ENCODE measurements around the gene PRKN. TPM values are rescaled to one million over a fixed set of nuclear protein-coding genes. Genes with fewer than 3 reads are reported as not detected.

PRKN gene
- total RNA-seq, 3 donors from 2014 or later = 5.2 to 10.2 (median 8.1) TPM

GRCh38 chr6:162637317-162637716, 90.2 kb downstream of the PRKN start:
- Histone ChIP-seq H3K36me3 (ENCODE audit: low read depth) (no peaks in the 10 kb centered on the region), H3K9me3 (no peaks in the 10 kb centered on the region), H3K4me3 (no peak overlapping the region), H3K4me1 (ENCODE audit: low read depth) (peaks cover 4% of the 10 kb centered on the region)
- TF ChIP-seq, protein P1, sequence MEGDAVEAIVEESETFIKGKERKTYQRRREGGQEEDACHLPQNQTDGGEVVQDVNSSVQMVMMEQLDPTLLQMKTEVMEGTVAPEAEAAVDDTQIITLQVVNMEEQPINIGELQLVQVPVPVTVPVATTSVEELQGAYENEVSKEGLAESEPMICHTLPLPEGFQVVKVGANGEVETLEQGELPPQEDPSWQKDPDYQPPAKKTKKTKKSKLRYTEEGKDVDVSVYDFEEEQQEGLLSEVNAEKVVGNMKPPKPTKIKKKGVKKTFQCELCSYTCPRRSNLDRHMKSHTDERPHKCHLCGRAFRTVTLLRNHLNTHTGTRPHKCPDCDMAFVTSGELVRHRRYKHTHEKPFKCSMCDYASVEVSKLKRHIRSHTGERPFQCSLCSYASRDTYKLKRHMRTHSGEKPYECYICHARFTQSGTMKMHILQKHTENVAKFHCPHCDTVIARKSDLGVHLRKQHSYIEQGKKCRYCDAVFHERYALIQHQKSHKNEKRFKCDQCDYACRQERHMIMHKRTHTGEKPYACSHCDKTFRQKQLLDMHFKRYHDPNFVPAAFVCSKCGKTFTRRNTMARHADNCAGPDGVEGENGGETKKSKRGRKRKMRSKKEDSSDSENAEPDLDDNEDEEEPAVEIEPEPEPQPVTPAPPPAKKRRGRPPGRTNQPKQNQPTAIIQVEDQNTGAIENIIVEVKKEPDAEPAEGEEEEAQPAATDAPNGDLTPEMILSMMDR (IDR thresholded peaks at IDR 0.05) = no peak
- ATAC-seq (no peak), DNase-seq (no peak)
- intact Hi-C loops (cut with DNase I, micrococcal nuclease) = no loop called here

DNA sequence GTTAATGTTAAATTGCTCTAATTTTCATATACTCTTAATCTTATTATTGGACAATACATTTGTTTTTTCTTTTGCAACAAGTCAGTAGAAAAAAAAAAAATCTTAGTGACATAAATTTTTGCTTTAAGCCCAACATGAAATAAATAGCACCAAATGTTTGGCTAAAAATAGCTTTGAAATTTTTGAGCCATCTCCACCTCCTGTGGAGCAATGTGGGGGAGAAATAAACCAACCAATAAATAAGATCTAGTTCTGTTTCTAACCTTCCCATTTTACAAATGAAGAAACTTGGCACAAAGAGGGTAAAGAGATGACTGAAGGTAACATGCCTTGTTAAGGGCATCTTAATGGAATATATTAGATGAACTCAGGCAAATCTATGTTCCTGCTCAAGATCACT, 91.4 kb downstream of the PRKN start:
- TF ChIP-seq, protein P1 (IDR thresholded peaks at IDR 0.05) = no peak
- Histone ChIP-seq H3K4me1 (ENCODE audit: low read depth) (peaks cover 4% of the 10 kb centered on the region), H3K4me3 (no peak overlapping the region), H3K36me3 (ENCODE audit: low read depth) (no peaks in the 10 kb centered on the region), H3K9me3 (peaks cover 5% of the 10 kb centered on the region)
- no peak for ATAC-seq
- intact Hi-C loops (cut with DNase I, micrococcal nuclease) = no loop called here
- no peak for DNase-seq

DNA sequence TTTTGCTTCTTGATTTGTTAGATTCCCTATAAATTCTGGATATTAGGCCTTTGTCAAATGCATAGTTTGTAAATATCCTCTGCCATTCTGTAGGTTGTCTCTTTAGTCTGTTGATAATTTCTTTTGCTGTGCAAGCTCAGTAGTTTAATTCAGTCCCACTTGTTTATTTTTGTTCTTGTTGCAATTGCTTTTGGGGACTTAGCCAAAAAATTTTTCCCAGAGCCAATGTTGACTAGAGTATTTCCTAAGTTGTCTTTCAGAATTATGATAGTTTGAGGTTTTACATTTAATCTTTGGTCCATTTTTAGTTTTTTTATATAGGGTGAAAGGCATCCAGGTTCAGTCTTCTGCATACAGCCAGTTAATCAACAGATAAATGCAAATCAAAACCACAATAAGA, 96.0 kb downstream of the PRKN start:
- intact Hi-C loops (cut with DNase I, micrococcal nuclease) = no loop called here
- DNase-seq = no peak
- Histone ChIP-seq H3K4me3 (no peak overlapping the region), H3K4me1 (ENCODE audit: low read depth) (peaks cover 3% of the 10 kb centered on the region), H3K9me3 (peaks cover 6% of the 10 kb centered on the region), H3K36me3 (ENCODE audit: low read depth) (no peaks in the 10 kb centered on the region)
- no peak for ATAC-seq
- TF ChIP-seq, protein P1 (IDR thresholded peaks at IDR 0.05) = no peak

DNA sequence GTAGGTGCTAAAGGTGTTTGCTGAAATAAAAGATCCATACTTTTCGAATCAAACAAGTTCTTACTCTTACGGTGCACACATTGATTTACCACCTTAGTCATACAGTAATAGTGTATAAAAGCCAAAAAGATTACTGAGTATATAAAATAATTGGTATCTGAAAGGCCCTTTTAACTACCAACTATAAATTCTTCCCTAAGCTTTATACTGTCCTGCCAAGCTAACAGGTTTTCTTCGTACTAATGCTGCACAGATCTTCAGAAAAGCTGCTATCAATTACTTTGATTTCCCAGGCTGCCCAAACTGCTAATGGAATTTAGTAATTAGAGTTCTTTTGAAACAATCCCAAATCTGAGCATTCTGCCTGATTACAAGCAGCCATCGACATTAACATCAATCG, 97.5 kb downstream of the PRKN start:
- intact Hi-C loops (cut with DNase I, micrococcal nuclease) = no loop called here
- Histone ChIP-seq H3K4me1 (ENCODE audit: low read depth) (peaks cover 3% of the 10 kb centered on the region), H3K36me3 (ENCODE audit: low read depth) (no peaks in the 10 kb centered on the region), H3K4me3 (no peak overlapping the region), H3K9me3 (peaks cover 6% of the 10 kb centered on the region)
- TF ChIP-seq, protein P1 (IDR thresholded peaks at IDR 0.05) = no peak
- DNase-seq (no peak), ATAC-seq (no peak)

DNA sequence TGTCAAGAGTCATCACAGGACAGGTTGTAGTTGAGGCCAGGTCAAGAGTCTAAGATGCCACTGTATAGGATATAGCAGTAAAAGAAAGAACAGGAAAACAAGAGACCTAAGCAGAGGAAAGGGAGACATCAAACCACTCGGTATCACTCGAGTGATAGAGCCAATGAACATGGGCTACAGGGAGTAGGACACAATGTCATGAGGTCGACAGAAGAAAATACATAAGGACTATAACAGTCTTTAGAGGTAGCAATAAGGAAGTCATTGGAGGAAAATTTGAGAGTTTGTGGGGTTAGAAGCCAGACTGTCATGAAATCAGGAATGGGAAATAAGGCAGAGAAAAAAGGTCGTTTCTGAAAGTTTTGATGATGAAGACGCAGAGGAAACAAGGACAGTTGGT, 99.7 kb downstream of the PRKN start:
- intact Hi-C loops (cut with DNase I, micrococcal nuclease) = no loop called here
- no peaks in the 10 kb centered on the region for H3K36me3 ChIP-seq (ENCODE audit: low read depth)
- TF ChIP-seq, protein P1 (IDR thresholded peaks at IDR 0.05) = no peak
- H3K9me3 ChIP-seq = peaks cover 6% of the 10 kb centered on the region
- no peak overlapping the region for H3K4me3 ChIP-seq
- DNase-seq (no peak), ATAC-seq (peak; percentile 49)
- H3K4me1 ChIP-seq (ENCODE audit: low read depth) = peaks cover 3% of the 10 kb centered on the region

DNA sequence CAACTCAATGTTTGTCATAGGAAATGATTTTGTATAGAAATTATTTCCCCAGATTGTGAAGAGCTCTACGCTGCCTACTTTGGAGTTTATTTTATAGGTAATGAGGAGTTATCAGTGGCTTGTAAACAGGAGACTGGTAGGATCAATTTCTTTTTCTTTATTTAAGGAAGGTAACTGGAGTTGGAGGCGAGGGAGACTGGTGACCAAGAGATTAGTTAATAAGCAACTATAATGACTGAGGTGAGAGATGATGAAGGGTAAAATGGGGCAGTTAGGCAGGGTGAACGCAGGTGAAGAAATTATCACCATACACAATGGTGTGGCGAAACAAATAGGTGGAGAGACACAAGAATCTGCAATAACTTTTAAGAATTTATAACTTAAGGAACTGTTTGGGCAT, 100.2 kb downstream of the PRKN start:
- intact Hi-C loops (cut with DNase I, micrococcal nuclease) = no loop called here
- ATAC-seq (no peak), DNase-seq (no peak)
- Histone ChIP-seq H3K9me3 (peaks cover 6% of the 10 kb centered on the region), H3K36me3 (ENCODE audit: low read depth) (no peaks in the 10 kb centered on the region), H3K4me3 (no peak overlapping the region), H3K4me1 (ENCODE audit: low read depth) (peaks cover 3% of the 10 kb centered on the region)
- TF ChIP-seq, protein P1 (IDR thresholded peaks at IDR 0.05) = no peak
